ENCODE results near the gene MAPK12. TPM values are rescaled to one million over a fixed set of nuclear protein-coding genes. Genes with fewer than 3 reads are reported as not detected.

The MAPK12 gene
- total and polyA plus RNA-seq, 2 experiments from 2014 or later: 20.7 to 28.7 TPM

DNA sequence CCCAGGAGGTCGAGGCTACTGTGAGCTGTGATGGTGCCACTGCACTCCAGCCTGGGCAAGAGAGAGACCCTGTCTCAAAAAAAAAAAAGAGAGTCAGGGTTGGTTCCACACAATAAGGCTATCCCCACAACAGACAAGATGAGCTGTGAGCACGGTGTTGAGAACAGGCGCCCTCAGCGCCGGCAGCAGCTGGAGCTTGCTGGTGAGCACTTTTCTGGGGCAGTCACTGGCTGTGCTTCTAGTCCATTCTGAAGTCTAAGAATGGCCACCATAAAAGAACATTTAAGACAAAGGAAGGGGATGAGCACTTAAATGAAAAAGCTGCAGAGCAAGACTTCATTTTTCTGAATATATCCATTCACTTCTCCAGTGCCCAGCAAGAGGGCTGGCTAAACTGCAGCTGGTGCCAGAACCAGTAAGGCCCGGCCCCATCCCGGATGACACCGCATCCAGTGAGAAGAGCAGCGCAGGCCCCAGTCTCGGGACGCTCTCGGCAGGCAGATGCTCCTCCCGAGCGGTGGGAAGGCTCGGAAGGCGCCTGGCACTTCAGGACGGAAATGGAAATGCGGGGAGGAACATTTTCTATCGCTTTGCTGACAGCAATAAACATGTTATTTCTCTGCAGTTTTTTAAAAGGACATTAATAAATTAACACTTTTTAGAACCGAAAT is 28.9 kb downstream of the MAPK12 start:
- H3K4me2 ChIP-seq (ENCODE audit: unreplicated experiment): no peak overlapping the region
- H3K27ac ChIP-seq: no peak overlapping the region
- no peaks in the 10 kb centered on the region for H3F3A ChIP-seq (ENCODE audit: insufficient read depth)
- no peaks in the 10 kb centered on the region for H3K36me3 ChIP-seq (ENCODE audit: low read depth)
- no peak overlapping the region for H2AFZ ChIP-seq
- no peak for DNase-seq
- H3K9ac ChIP-seq: no peak overlapping the region
- H3K9me2 ChIP-seq (ENCODE audit: insufficient read depth): no peaks in the 10 kb centered on the region
- no peaks in the 10 kb centered on the region for H4K20me1 ChIP-seq (ENCODE audit: insufficient read depth)
- TF ChIP-seq EZH2 (IDR thresholded peaks at IDR 0.05; ENCODE audit: insufficient read depth, poor library complexity, severe bottlenecking): no peak
- no peak for TF ChIP-seq EZH2phosphoT487 (IDR thresholded peaks at IDR 0.05; ENCODE audit: insufficient read depth, low read depth)
- in situ Hi-C loops (cut with MboI): no loop called here
- H3K4me3 ChIP-seq: no peak overlapping the region
- WGBS, 2 experiments (ENCODE audit: low coverage in 1 of 2, low lambda C conversion rate in 2 of 2, missing lambda C conversion rate in 2 of 2): 88 to 89% methylated on average over 20 of the region's 20 CpGs
- no peaks in the 10 kb centered on the region for H3K9me3 ChIP-seq (ENCODE audit: low read depth)
- peaks cover 35% of the 10 kb centered on the region for H3K79me2 ChIP-seq (ENCODE audit: insufficient read depth)
- H3K4me1 ChIP-seq (ENCODE audit: insufficient read depth): no peaks in the 10 kb centered on the region
- H3K27me3 ChIP-seq (replicated peaks; ENCODE audit: insufficient read depth): no peaks in the 10 kb centered on the region

DNA sequence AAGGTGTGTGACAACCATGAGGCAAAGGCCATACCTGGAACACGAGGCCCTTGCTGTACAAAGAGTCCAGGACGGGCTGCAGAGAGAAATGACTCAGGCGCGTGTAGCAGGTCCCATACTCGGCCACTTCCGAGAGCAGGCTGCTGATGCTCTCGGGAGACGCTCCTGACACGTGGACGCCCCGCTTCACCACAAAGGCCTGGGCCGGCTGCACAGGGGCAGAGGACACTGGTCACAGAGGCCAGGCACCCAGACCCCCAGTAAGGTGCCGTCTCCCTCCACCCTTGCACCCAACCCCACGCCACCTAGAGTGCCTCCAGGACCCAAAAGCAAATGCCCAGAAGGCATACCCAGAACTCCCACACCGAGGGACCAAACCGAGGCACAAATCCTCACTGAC is 32.1 kb downstream of the MAPK12 start:
- TF ChIP-seq EZH2phosphoT487 (IDR thresholded peaks at IDR 0.05; ENCODE audit: insufficient read depth, low read depth) (no peak), EZH2 (IDR thresholded peaks at IDR 0.05; ENCODE audit: insufficient read depth, poor library complexity, severe bottlenecking) (no peak)
- H3K27ac ChIP-seq: no peak overlapping the region
- no peaks in the 10 kb centered on the region; the same call in 1 of the 2 replicates for H3K36me3 ChIP-seq (ENCODE audit: low read depth)
- H3K9me3 ChIP-seq (ENCODE audit: low read depth): no peaks in the 10 kb centered on the region
- H3K4me3 ChIP-seq: no peak overlapping the region
- no peaks in the 10 kb centered on the region for H3K4me1 ChIP-seq (ENCODE audit: insufficient read depth)
- no peak overlapping the region for H3K9ac ChIP-seq
- H3K9me2 ChIP-seq (ENCODE audit: insufficient read depth): no peaks in the 10 kb centered on the region
- no peaks in the 10 kb centered on the region for H3K27me3 ChIP-seq (replicated peaks; ENCODE audit: insufficient read depth)
- 87 to 93% methylated on average over 16 of the region's 16 CpGs for WGBS, 2 experiments (ENCODE audit: low coverage in 1 of 2, low lambda C conversion rate in 2 of 2, missing lambda C conversion rate in 2 of 2)
- H3K79me2 ChIP-seq (ENCODE audit: insufficient read depth): peaks cover 5% of the 10 kb centered on the region; the same call in 1 of the 2 replicates
- H4K20me1 ChIP-seq (ENCODE audit: insufficient read depth): no peaks in the 10 kb centered on the region
- H3F3A ChIP-seq (ENCODE audit: insufficient read depth): no peaks in the 10 kb centered on the region
- H3K4me2 ChIP-seq (ENCODE audit: unreplicated experiment): no peak overlapping the region
- DNase-seq: no peak
- H2AFZ ChIP-seq: no peak overlapping the region
- in situ Hi-C loops (cut with MboI): no loop called here

DNA sequence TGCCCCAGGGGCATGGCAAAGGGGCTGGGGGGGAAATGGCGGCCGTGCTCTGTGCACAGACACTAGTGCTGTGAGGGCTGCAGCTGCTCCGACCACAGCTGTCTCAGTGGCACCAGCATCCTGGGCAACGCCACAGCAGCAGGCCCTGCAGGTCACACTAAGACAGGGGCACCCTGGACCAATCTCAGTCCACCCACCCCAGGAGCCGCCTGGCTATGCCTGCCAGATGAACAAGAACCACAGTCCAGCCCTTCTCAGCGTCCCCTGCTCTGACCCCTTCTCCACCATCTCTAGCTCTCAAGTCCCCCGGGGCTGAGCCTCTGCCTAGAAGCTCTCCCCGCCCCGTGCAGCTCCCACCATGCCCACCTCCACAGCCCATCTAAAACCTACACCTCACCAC is 33.1 kb downstream of the MAPK12 start:
- DNase-seq: no peak
- in situ Hi-C loops (cut with MboI): no loop called here
- TF ChIP-seq EZH2phosphoT487 (IDR thresholded peaks at IDR 0.05; ENCODE audit: insufficient read depth, low read depth) (no peak), EZH2 (IDR thresholded peaks at IDR 0.05; ENCODE audit: insufficient read depth, poor library complexity, severe bottlenecking) (no peak)
- Histone ChIP-seq H4K20me1 (ENCODE audit: insufficient read depth) (no peaks in the 10 kb centered on the region), H3K9me3 (ENCODE audit: low read depth) (no peaks in the 10 kb centered on the region), H2AFZ (no peak overlapping the region), H3K27ac (no peak overlapping the region), H3K9me2 (ENCODE audit: insufficient read depth) (no peaks in the 10 kb centered on the region), H3F3A (ENCODE audit: insufficient read depth) (no peaks in the 10 kb centered on the region), H3K4me3 (no peak overlapping the region), H3K9ac (no peak overlapping the region), H3K27me3 (replicated peaks; ENCODE audit: insufficient read depth) (no peaks in the 10 kb centered on the region), H3K79me2 (ENCODE audit: insufficient read depth) (peaks cover 4% of the 10 kb centered on the region; the same call in 1 of the 2 replicates), H3K36me3 (ENCODE audit: low read depth) (no peaks in the 10 kb centered on the region; the same call in 1 of the 2 replicates), H3K4me1 (ENCODE audit: insufficient read depth) (no peaks in the 10 kb centered on the region), H3K4me2 (ENCODE audit: unreplicated experiment) (no peak overlapping the region)
- WGBS, 2 experiments (ENCODE audit: low coverage in 1 of 2, low lambda C conversion rate in 2 of 2, missing lambda C conversion rate in 2 of 2): 98 to 100% methylated on average over 8 to 9 of the region's 9 CpGs

DNA sequence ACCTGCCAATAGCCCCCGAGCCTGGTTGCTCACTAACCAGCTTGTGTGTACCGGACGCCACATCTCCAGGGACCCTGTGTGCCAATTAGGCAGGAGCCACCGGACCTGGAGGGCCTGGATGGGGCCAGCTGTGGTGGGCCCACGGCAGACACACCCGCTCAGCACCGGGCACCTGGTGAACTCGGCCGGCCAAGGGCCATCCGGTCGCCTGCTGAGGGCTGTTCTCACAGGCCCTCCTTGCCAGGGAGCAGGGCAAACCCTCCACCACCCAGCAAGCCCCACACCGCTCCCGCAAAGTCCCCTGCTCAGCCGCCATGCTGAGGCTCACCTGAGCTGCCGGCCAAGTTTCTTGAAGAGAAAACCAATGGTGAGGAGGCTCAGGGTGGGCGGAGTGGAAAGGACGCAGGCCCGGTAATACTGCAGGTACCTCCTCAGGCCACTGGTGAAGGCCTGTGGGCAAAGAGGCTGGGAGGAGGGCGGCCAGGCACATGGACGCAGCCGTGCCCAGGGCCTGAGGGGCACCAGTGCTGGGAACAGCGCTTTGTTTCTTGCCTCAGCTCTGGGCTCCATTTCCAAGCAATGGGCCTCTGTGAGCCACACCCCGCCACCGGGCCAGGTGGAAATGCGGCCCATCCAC is 33.8 kb downstream of the MAPK12 start:
- Histone ChIP-seq H3F3A (ENCODE audit: insufficient read depth) (no peaks in the 10 kb centered on the region), H3K9ac (no peak overlapping the region), H3K9me3 (ENCODE audit: low read depth) (no peaks in the 10 kb centered on the region), H3K27ac (no peak overlapping the region), H3K4me3 (no peak overlapping the region), H3K36me3 (ENCODE audit: low read depth) (no peaks in the 10 kb centered on the region; the same call in 1 of the 2 replicates), H3K9me2 (ENCODE audit: insufficient read depth) (no peaks in the 10 kb centered on the region), H3K27me3 (replicated peaks; ENCODE audit: insufficient read depth) (no peaks in the 10 kb centered on the region), H4K20me1 (ENCODE audit: insufficient read depth) (no peaks in the 10 kb centered on the region), H3K79me2 (ENCODE audit: insufficient read depth) (peaks cover 4% of the 10 kb centered on the region; the same call in 1 of the 2 replicates), H3K4me1 (ENCODE audit: insufficient read depth) (no peaks in the 10 kb centered on the region), H3K4me2 (ENCODE audit: unreplicated experiment) (no peak overlapping the region), H2AFZ (no peak overlapping the region)
- DNase-seq: no peak
- TF ChIP-seq EZH2phosphoT487 (IDR thresholded peaks at IDR 0.05; ENCODE audit: insufficient read depth, low read depth) (no peak), EZH2 (IDR thresholded peaks at IDR 0.05; ENCODE audit: insufficient read depth, poor library complexity, severe bottlenecking) (no peak)
- in situ Hi-C loops (cut with MboI): no loop called here
- 95 to 96% methylated on average over 25 of the region's 25 CpGs for WGBS, 2 experiments (ENCODE audit: low coverage in 1 of 2, low lambda C conversion rate in 2 of 2, missing lambda C conversion rate in 2 of 2)

All from GM23248 (cell line).